Endothelial cell (in vitro differentiated cells): ENCODE data around the gene RNF115. TPM values are rescaled to one million over a fixed set of nuclear protein-coding genes. Genes with fewer than 3 reads are reported as not detected.

Experiments
- DNase-seq: peaks from one replicate; pipeline ENCODE4 v3.0.0; 2021; ENCODE audit warnings: low spot score
- H3K27ac Mint-ChIP-seq: one replicate; pipeline ENCODE4 v1.8.0; 2021; ENCODE audit warnings: mixed read lengths, inconsistent platforms; ENCODE audit not compliant: unreplicated experiment
- H3K27me3 Mint-ChIP-seq: one replicate; pipeline ENCODE4 v1.8.0; 2021; ENCODE audit warnings: mild to moderate bottlenecking, moderate library complexity, mixed read lengths, inconsistent platforms; ENCODE audit not compliant: unreplicated experiment
- H3K36me3 Mint-ChIP-seq: one replicate; pipeline ENCODE4 v1.8.0; 2021; ENCODE audit warnings: mild to moderate bottlenecking, low read depth, mixed read lengths, inconsistent platforms; ENCODE audit not compliant: unreplicated experiment
- H3K4me1 Mint-ChIP-seq: one replicate; pipeline ENCODE4 v1.8.0; 2021; ENCODE audit warnings: mild to moderate bottlenecking, mixed read lengths, inconsistent platforms; ENCODE audit not compliant: unreplicated experiment
- H3K4me3 Mint-ChIP-seq: one replicate; pipeline ENCODE4 v1.8.0; 2021; ENCODE audit warnings: mild to moderate bottlenecking, mixed read lengths, inconsistent platforms; ENCODE audit not compliant: unreplicated experiment
- H3K9me3 Mint-ChIP-seq: one replicate; pipeline ENCODE4 v1.8.0; 2021; ENCODE audit warnings: mixed read lengths, inconsistent platforms; ENCODE audit not compliant: unreplicated experiment
- CTCF ChIP-seq: fragments of 200-600 bp; sonication (generic); IDR thresholded peaks from one replicate; pipeline ENCODE4 v1.5.0; 2021; ENCODE audit warnings: antibody characterized with exemption; ENCODE audit not compliant: unreplicated experiment
- total RNA-seq: library from RNA; stranded (reverse); fragmentation: NEBNext Ultra II Directional; extraction: Animal tissue kit (Norgen Biotek cat#: 25700); gene quantifications from one replicate; pipeline ENCODE4 v1.2.1, GENCODE V29; 2021; ENCODE audit not compliant: unreplicated experiment

The RNF115 gene
- total RNA-seq, 1 donor from 2014 or later, result 13.1 TPM

DNA sequence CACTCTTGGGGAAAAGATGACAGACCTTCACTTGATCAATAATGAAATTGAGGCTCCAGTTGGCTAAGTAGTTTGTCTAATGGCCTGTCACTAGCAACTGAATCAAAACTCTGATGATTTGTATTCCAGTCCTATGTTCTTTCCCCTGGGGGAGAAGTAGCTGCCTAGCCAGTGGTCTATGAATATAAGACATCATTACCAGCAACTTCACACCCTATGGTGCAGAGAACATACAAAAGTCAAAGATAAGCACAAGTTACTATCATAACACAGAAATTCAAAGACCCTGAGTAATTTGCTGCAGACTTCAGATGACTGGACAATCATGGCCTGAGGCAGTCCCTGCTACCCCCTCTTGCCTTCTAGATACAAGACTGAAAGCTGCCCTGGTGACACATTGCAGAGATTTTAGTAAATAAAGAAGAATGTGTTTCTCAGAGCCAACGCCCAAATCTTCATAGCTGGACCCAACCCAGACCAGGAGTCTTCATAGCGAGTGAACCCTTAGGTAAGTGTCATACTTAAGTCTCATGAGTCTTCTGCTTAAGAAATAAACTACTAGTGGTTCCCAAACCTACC lies 117.7 kb downstream of the RNF115 start:
- TF ChIP-seq CTCF, result no peak
- no peaks in the 10 kb centered on the region for H3K4me1 Mint-ChIP-seq
- no peaks in the 10 kb centered on the region for H3K9me3 Mint-ChIP-seq
- H3K27me3 Mint-ChIP-seq, result no peaks in the 10 kb centered on the region
- DNase-seq, result no peak
- no peak overlapping the region for H3K27ac Mint-ChIP-seq
- no peak overlapping the region for H3K4me3 Mint-ChIP-seq
- H3K36me3 Mint-ChIP-seq, result no peaks in the 10 kb centered on the region

DNA sequence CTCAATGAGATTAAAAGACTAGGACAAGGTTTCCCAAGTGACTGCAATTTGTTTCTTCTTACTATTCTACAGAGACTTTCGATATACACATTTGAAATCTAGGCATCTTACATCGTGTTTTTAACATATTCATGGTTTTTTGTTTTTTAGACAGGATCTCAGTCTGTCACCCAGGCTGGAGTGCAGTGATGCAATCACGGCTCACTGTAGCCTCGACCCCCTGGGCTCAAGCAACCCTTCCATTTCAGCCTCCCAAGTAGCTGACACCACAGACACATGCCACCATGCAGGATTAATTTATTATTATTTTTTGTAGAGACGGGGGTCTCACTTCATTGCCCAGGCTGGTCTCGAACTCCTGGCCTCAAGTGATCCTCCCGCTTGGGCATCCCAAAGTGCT lies 118.3 kb downstream of the RNF115 start:
- no peak for DNase-seq
- no peak overlapping the region for H3K27ac Mint-ChIP-seq
- TF ChIP-seq CTCF, result no peak
- H3K27me3 Mint-ChIP-seq, result no peaks in the 10 kb centered on the region
- no peaks in the 10 kb centered on the region for H3K36me3 Mint-ChIP-seq
- no peaks in the 10 kb centered on the region for H3K9me3 Mint-ChIP-seq
- no peaks in the 10 kb centered on the region for H3K4me1 Mint-ChIP-seq
- H3K4me3 Mint-ChIP-seq, result no peak overlapping the region

DNA sequence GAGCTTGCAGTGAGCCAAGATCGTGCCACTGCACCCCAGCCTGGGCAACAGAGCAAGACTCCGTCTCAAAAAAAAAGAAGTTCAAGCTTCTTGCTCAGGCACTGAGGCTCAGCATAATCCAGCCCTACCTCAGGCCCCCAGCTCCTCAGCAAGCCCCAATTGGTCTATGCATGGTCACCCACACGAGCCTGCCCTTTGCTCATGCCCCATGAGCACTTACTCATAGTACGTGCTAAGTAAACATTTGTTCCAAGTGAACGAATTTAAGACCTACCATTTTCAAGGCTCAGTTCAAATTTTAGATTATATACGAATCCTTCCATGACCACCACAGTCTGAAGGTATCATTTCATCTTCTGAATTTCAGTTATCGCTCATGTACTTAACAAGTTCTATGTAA lies 121.1 kb downstream of the RNF115 start:
- Mint-ChIP-seq H3K27ac (no peak overlapping the region), H3K36me3 (no peaks in the 10 kb centered on the region), H3K4me1 (no peaks in the 10 kb centered on the region), H3K27me3 (no peaks in the 10 kb centered on the region), H3K9me3 (no peaks in the 10 kb centered on the region), H3K4me3 (no peak overlapping the region)
- no peak for DNase-seq
- TF ChIP-seq CTCF, result no peak

DNA sequence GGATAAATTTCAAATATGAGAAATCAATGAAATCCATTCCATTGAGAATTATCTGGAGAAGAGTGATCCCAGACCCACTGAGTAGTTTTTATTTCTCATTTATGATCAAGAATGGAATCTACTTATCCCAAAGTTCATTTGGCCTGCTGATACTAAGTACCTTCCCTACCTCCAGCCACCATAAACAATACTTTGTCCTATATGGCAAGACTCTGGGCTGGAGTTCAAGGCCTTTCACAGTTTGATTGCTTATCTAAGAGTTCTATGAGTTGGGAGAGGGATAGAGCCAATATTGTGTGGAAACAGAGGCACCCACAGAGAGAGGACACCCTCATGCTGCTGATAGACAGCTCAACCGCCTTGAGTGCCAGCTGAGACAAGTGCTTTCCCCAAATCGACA lies 121.8 kb downstream of the RNF115 start:
- no peak overlapping the region for H3K4me3 Mint-ChIP-seq
- no peak for DNase-seq
- no peaks in the 10 kb centered on the region for H3K4me1 Mint-ChIP-seq
- H3K27ac Mint-ChIP-seq, result no peak overlapping the region
- no peaks in the 10 kb centered on the region for H3K36me3 Mint-ChIP-seq
- H3K9me3 Mint-ChIP-seq, result no peaks in the 10 kb centered on the region
- H3K27me3 Mint-ChIP-seq, result no peaks in the 10 kb centered on the region
- TF ChIP-seq CTCF, result no peak

DNA sequence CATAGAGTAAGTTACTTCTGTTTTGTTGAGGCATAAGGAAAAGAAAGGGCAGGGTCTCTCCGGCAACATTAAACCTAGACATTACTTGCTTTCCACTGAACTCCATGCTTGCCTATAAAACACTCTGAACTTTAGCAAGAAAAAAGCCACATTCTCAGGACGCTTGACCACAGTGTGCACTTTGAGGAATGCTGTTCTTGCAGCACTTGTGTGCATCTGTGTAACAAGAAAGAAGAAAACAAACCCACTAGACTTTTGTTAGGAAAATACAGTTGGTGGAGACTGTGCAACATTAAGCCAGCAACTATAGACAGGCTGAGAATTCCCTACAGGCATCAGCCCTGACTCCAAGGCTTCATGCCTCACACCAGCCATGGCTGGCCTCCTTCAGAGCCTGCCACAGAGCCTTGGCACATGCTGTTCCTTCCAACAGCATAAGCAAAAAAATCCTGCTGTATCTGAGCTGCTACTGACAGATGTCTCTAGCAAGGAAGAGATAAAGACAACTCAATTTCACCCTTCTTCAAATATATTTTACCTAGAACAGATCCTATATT lies 122.5 kb downstream of the RNF115 start:
- H3K4me1 Mint-ChIP-seq, result no peaks in the 10 kb centered on the region
- DNase-seq, result no peak
- TF ChIP-seq CTCF, result no peak
- H3K27ac Mint-ChIP-seq, result no peak overlapping the region
- no peaks in the 10 kb centered on the region for H3K9me3 Mint-ChIP-seq
- H3K27me3 Mint-ChIP-seq, result no peaks in the 10 kb centered on the region
- H3K36me3 Mint-ChIP-seq, result no peaks in the 10 kb centered on the region
- H3K4me3 Mint-ChIP-seq, result no peak overlapping the region
